Midbrain (tissue), 1 donor: ENCODE data around the gene NELFB.
A peak's percentile ranks its signal among the peaks of the same experiment; 100 is the strongest.

Experiments used
- DNase-seq: peaks from one replicate; lab custom pipeline; 2025; lab: John Stamatoyannopoulos, UW

NELFB gene

GRCh38 chr9:137281345-137282116, 26.4 kb downstream of the NELFB start:
- DNase-seq: no peak

DNA sequence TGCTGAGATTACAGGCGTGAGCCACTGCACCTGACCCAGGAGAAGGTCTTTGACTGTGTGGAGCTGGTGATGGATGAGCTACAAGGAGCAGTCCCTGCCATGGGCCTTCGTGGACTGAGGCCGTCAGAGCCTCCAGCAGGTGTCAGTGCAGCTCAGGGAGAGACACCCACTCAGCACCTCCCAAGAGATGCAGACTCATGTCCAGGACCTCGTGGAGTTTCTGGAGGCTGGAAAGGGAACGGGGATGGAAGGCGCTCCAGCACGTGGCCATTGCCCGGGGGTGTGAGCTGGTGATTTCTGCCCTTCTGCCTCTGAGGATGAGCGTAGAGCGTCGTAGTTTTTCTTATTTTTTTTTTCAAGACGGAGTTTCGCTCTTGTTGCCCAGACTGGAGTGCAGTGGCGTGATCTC, 31.9 kb downstream of the NELFB start:
- DNase-seq: no peak

- no peak for DNase-seq
Observed at GRCh38 chr9:137293094-137293481, 38.0 kb downstream of the NELFB start.

DNA sequence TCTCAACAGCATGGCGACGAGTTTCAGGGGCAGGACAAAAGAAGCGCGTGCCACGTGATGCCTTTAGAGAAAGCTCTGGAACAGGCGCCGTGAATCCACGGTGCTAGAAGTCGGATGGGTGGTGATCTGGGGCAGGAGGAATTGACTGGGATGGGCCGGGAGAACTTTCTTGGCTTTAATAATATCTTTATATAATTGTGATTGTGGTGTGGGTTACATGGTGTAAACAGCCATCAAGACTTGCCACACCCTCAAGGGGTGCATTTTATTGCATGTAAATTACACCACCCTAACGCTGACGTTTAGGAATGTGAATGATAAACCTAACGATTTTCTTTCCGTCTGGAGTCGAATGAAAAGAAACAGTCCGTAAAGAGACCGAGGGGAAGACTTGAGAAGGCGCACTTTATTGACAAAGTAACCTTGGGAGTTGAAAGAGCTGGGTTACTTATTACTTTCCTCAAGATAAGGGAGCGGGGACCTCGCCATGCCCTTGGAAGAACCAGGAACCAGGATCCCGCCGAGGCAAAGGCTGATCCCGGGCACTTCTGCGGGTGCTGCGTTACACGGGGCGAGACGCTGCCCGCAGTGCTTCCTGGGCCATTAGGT, 38.5 kb downstream of the NELFB start:
- DNase-seq: no peak

DNA sequence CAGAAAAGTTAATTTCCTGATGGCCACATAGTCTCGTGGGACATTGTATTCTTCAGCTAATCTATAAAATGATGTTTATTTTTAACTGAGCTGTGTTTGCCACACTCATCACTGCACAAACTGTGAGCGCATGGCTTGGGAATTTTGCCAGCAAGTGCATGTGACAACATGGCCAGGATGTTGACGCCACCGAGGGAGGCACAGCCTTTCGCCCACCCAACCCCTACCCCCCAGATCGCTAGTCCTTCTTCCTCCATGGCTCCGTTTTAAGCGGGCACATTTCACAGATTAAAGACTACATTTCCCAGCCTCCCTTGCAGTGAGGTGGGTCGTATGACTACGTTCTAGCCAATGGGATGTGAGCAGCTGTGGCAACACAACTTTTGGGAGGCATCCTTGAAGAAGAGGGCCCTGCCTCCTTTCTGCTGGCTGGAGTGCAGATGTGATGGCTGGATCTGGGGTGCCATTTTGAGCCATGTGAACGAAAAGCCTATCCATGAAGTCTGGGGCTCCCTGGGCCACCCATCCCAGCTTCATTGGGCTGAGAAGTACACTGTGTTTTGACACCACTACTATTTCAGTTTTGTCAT, 39.1 kb downstream of the NELFB start:
- DNase-seq: no peak

DNA sequence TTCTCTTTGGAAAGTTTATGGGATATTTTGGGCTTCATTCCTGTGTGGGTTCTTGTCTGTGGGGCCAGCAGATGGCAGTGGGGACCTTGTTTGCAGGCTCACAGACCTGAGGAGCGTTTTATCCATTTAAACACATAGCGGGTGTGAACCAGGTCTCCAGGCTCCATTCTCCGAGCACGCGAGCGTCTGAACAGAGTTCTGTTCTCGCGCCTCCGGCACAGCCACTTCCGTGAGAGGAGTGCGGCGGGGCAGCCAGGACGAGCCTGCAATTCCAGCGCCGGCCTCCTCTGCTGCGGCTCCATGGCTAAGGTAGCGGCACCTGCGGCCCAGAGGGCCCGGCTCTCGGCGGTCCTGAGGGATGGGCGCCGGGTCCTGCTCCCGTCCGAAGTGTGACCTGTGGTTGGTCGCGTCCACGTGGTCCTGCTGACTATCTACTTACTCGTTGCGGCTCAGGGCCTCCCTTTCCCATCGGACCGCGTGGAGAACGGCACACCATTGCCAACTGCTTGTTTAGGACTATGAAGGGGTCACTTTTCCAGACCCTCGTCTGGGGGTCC, 39.6 kb downstream of the NELFB start:
- no peak for DNase-seq

DNA sequence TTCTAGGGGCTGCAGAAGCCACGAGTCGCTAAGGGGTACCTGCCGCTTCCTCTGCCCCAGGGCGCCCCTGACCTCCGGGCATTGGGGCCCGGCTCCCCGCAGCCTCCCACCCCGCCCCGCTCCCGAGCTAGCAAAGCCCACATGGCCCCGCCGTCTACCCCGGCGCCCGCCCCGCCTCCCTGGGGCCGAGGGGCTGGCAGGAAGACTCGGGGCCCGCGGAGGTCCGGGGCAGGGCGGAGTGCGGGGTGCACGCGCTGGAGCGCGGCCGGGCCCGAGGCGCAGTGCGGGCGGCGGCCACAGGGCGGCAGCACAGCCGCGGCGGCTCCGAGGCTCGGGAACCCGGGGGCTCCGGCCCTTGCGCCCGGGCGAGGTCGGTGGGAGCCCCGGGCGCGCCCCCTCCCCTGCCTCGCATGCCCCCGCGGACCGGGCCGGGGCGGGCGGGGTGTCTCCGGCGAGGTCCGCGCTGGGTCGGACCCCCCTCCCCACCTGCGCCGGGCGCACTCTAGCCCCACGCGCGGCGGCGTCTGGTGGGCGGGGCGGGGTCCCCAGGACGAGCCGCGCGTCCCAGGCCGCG, 40.2 kb downstream of the NELFB start:
- DNase-seq: no peak

GRCh38 chr9:137295849-137296669, 40.9 kb downstream of the NELFB start:
- DNase-seq: no peak

DNA sequence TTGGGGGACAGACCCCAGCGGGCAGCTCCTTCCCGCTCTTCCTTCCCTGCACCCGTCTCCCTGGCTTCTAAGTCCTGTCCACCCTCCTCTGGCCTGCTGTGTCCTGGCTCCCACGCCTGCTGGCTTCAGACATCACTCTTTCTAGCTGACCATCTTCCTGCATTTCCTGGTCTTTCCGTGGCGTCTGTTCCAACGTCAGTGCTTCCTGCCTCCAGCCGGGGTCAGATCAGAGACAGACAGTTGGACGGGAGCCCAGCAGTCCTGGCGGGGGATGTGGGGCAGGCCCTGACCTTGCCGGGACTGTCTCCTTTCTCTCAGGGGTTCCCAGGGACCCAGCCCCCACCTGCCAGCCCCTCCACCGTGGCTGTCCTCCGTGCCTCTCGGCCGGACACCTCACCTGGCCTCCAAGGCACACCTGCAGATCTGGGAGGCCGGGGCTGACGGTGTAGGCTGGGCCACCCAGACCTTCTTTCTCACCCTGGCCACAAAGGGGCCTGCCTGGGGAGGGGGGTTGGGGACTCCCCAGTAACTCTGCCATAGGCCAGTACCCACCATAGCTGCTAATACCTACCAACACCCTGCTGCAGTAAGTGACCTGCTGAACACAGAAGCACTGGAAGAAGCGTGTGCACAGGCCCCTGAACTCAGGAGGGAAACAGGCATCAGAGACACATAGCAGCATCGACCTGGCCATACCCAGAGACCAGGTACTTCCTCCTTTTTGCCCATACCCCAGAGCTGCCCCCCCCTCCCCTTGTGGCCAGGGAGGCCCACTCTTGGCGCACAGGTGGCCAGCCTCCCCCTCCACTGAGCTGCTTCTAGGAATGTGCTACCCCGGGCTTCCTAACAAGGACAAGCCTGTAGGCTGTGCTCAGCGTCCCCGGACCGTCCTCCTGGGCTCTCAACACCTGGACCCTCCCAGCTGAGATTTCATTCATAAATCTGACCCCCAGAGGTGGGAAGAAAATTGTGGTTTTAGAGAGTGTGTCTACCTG, 41.8 kb downstream of the NELFB start:
- DNase-seq: no peak

- no peak for DNase-seq
Observed at GRCh38 chr9:137297966-137298365, 42.8 kb downstream of the NELFB start.

DNA sequence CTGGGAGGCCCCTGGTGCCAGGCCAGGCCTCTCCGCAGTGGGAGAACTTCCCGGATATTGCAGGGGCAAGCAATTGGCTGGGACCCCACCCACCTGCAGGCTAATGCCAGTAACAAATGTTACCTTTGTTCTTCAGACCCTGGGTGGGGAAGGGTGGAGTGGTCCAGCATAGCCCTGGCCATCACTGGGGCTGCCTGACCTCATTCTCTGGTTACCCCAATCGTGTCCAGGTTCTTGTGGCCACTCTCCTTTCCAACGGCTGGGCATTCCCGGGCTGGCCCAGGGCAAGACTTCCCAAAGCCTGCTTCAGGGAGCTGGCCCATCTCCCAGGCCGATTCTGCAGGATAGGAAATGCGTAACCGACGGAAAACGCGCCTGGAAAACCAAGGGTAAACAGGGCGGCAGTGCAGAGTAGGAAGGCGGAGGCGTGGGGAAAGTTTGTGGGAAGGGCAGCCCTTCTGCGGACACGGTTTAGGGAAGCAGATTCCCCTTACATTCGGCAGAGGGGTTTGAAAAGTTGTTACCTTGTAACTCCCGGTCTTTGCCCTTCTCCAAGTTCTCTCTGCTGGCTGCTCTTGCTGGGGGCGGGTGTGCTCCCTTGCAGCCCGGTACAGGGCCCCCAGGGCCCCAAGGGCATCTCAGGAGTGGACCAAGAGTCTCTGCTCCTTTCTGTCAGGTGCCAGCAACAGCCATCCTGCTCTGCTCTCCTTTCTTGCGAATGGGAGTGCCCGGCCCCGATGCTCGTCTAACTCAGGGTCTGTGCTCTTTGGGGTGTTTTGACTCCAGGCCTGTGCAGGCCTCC, 43.5 kb downstream of the NELFB start:
- peak; percentile 32 for DNase-seq

DNA sequence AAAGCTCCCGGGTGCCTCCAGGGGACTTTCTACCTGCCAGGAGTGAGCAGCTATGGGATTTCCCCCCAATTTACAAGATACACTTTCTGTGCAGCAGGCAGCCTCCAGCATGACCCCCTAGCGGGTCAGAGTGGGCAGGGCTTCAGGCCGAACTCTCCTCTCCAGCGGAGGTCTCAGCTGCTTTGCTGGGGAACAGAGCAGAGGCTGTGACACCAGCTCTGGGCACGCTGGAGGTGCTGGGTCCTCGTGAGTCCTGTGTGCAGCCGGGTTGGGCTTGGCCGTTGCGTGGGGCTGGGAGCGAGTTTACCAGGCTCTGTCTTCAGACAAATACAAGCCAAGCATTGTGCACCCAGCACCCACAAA, 44.1 kb downstream of the NELFB start:
- no peak for DNase-seq

- DNase-seq: peak; percentile 57
Observed at GRCh38 chr9:137299938-137300337, 44.8 kb downstream of the NELFB start.

DNA sequence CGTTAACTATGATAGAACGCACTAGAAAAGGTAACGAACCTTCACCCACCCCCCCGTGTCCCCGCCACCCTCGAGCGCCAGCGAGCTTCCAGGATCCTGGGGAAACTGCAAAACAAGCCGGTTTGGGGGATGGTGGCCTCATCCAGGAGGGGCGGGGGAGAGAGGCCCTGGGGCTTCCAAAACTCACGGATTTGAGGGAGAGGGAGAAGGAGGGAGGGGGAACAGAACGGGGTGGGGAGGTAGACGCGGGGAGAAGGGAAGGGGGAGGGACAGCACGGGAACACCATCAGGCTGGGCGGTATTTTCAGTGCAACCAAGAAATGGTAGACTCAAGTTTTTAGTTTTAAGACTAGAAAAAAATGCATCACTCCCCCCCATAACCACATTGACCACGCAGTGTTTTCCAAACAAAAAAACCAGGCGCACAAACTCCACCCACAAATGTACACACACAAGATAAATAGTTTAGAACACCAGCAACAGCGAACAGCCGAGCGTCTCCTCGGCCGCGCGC, 45.5 kb downstream of the NELFB start:
- peak; percentile 45 for DNase-seq

- peak; percentile 41 for DNase-seq
Observed at GRCh38 chr9:137301081-137301947, 46.2 kb downstream of the NELFB start.

- DNase-seq: peak; percentile 84
Observed at GRCh38 chr9:137302118-137302448, 47.0 kb downstream of the NELFB start, which contains the start of gene NRARP. Gene NRARP, minus strand, starts transcription at chr9:137302271. Its CDS starts 343 bp downstream, at chr9:137301928.

DNA sequence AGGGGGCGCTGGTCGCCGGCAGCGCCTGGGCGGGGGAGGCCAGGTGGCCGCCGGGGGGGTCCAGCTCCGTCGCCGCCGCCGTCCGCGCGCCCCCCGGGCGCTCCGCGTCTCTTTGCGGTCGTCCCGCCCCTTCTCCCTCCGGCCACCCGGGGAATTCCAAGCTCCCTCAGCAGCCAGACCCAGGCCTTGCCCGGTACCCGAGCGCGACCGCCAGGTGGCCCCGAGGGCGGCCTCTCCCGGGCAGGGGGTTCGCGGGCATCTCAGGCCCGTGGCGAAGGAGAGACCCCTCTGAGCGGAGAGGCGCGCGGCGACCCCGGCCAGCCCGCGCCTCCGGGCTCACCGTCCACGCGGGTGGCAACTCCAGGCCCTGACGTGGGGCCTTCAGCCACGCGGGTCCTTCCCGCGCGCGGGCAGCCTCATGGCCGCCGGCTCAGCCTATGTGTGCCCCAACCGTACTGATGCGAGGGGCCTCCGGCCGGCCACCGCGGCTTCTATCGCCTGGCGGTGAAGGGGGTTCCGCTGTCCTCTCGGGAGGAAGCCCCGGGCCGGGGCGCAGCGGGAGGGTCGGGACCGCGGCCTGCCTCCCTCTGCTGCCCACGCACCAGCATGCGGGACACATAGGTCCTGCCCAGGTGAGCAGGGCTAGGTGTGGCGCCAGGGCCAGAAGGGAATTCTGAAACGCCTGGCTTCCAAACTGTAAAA, 47.5 kb downstream of the NELFB start:
- DNase-seq: no peak
